Thymus (tissue), 14 donors: ENCODE data around the gene AAR2. TPM values are rescaled to one million over a fixed set of nuclear protein-coding genes. Genes with fewer than 3 reads are reported as not detected.

ENCODE experiments used
- DNase-seq, 9 donors: peaks; one replicate each; pipeline ENCODE4 v3.0.0-alpha.2; 2013; ENCODE audit warnings: low spot score in 9 of 9, low read depth in 6 of 9, missing footprints in 1 of 9
- H3K27ac ChIP-seq, 2 donors: one replicate each; pipeline ENCODE4 v1.5.1; 2013; ENCODE audit warnings: control low read depth in 1 of 2, low read depth in 1 of 2, low read length in 1 of 2, mild to moderate bottlenecking in 1 of 2, moderate library complexity in 1 of 2
- H3K27me3 ChIP-seq, 2 donors: one replicate each; pipeline ENCODE4 v1.5.1; 2013; ENCODE audit warnings: low read length in 1 of 2; ENCODE audit not compliant: control insufficient read depth in 2 of 2, insufficient read depth in 1 of 2
- H3K36me3 ChIP-seq, 2 donors: one replicate each; pipeline ENCODE4 v1.5.1; 2013; ENCODE audit warnings: low read length in 1 of 2, mild to moderate bottlenecking in 1 of 2, moderate library complexity in 1 of 2; ENCODE audit not compliant: control insufficient read depth in 2 of 2, insufficient read depth in 2 of 2
- H3K4me1 ChIP-seq, 2 donors: one replicate each; pipeline ENCODE4 v1.5.1; 2013; ENCODE audit warnings: low read length in 2 of 2; ENCODE audit not compliant: control insufficient read depth in 2 of 2, insufficient read depth in 2 of 2
- H3K4me3 ChIP-seq, 2 donors: one replicate each; pipeline ENCODE4 v1.5.1; 2013; ENCODE audit warnings: low read length in 2 of 2, control low read depth in 1 of 2, mild to moderate bottlenecking in 1 of 2
- H3K9me3 ChIP-seq, 2 donors: one replicate each; pipeline ENCODE4 v1.5.1; 2013; ENCODE audit warnings: low read length in 1 of 2, mild to moderate bottlenecking in 1 of 2; ENCODE audit not compliant: control insufficient read depth in 2 of 2, insufficient read depth in 1 of 2
- WGBS: extraction: QIAGEN DNeasy Blood & Tissue Kit; methylation state at CpG from one replicate; pipeline ENCODE4 v1.1.7; 2013; 5-methylcytosine and 5-hydroxymethylcytosine counted together
- long read RNA-seq, 10 donors: transcript quantifications; one replicate each; lab custom pipeline, GENCODE V29; 2026
- polyA plus RNA-seq: library from polyadenylated mRNA; stranded (reverse); fragments of 200-250 nt; gene quantifications from one replicate; pipeline ENCODE4 v1.2.3, GENCODE V29; 2013
- total RNA-seq: library from RNA; stranded (reverse); fragments of 120-200 nt; gene quantifications from one replicate; pipeline ENCODE4 v1.2.4, GENCODE V29; 2013
- donor health status: healthy.

Gene AAR2
- total RNA-seq (26.0 TPM), polyA plus RNA-seq (24.5 TPM)
- long read RNA-seq, donor 1, partial matches to known transcripts = 0 of 2 reads
- long read RNA-seq, donor 1, other reads (novel, unspliced or antisense) = 0 of 2 reads
- long read RNA-seq, donor 2, transcript AAR2-201 (4 exons, 2,430 nt) = major isoform, 20 of 33 reads
- long read RNA-seq, donor 2, partial matches to known transcripts = 11 of 33 reads
- long read RNA-seq, donor 2, other reads (novel, unspliced or antisense) = 0 of 33 reads
- long read RNA-seq, donor 3, transcript AAR2-201 (4 exons, 2,430 nt) = major isoform, 13 of 25 reads
- long read RNA-seq, donor 3, partial matches to known transcripts = 12 of 25 reads
- long read RNA-seq, donor 3, other reads (novel, unspliced or antisense) = 0 of 25 reads
- long read RNA-seq, donor 4, transcript AAR2-201 (4 exons, 2,430 nt) = major isoform, 8 of 8 reads
- long read RNA-seq, donor 4, partial matches to known transcripts = 0 of 8 reads
- long read RNA-seq, donor 4, other reads (novel, unspliced or antisense) = 0 of 8 reads
- long read RNA-seq, donor 5, transcript AAR2-201 (4 exons, 2,430 nt) = major isoform, 13 of 18 reads
- long read RNA-seq, donor 5, partial matches to known transcripts = 5 of 18 reads
- long read RNA-seq, donor 5, other reads (novel, unspliced or antisense) = 0 of 18 reads
- long read RNA-seq, donor 6, partial matches to known transcripts = 7 of 12 reads
- long read RNA-seq, donor 6, other reads (novel, unspliced or antisense) = 0 of 12 reads
- long read RNA-seq, donor 7, transcript AAR2-201 (4 exons, 2,430 nt) = major isoform, 6 of 6 reads
- long read RNA-seq, donor 7, partial matches to known transcripts = 0 of 6 reads
- long read RNA-seq, donor 7, other reads (novel, unspliced or antisense) = 0 of 6 reads
- long read RNA-seq, donor 8, partial matches to known transcripts = 0 of 2 reads
- long read RNA-seq, donor 8, other reads (novel, unspliced or antisense) = 0 of 2 reads
- long read RNA-seq, donor 9, transcript AAR2-201 (4 exons, 2,430 nt) = major isoform, 9 of 10 reads
- long read RNA-seq, donor 9, partial matches to known transcripts = 0 of 10 reads
- long read RNA-seq, donor 9, other reads (novel, unspliced or antisense) = 0 of 10 reads
- long read RNA-seq, donor 10, transcript AAR2-201 (4 exons, 2,430 nt) = major isoform, 18 of 19 reads
- long read RNA-seq, donor 10, partial matches to known transcripts = 0 of 19 reads
- long read RNA-seq, donor 10, other reads (novel, unspliced or antisense) = 0 of 19 reads

GRCh38 chr20:36235892-36236785, at the start of gene AAR2:
AAR2 (plus strand) TSS chr20:36236478; CDS start chr20:36239869, 3,391 bp downstream.
- peak within 1 kb of the TSS; percentile 62 to 85 for H3K27ac ChIP-seq
- H3K36me3 ChIP-seq = peaks cover 13 to 14% of the 10 kb centered on the region in 2 donors
- WGBS = 19% methylated on average over 44 of the region's 44 CpGs
- H3K4me3 ChIP-seq = peak within 1 kb of the TSS; percentile 77 to 93
- H3K27me3 ChIP-seq = no peaks in the 10 kb centered on the region
- H3K9me3 ChIP-seq = peaks cover 0 to 5% of the 10 kb centered on the region in 2 donors
- DNase-seq = peak; percentile 41 to 86 (median 65)
- peaks cover 5 to 10% of the 10 kb centered on the region in 2 donors for H3K4me1 ChIP-seq

- H3K36me3 ChIP-seq = no peaks in the 10 kb centered on the region
- H3K4me1 ChIP-seq = no peaks in the 10 kb centered on the region
- no peak overlapping the region for H3K27ac ChIP-seq
- DNase-seq = no peak
- H3K27me3 ChIP-seq = no peaks in the 10 kb centered on the region
- no peaks in the 10 kb centered on the region for H3K9me3 ChIP-seq
- 96% methylated on average over 10 of the region's 10 CpGs for WGBS
- H3K4me3 ChIP-seq = no peak overlapping the region
Measured at GRCh38 chr20:36193977-36194712, 42.1 kb upstream of the AAR2 start.

- Histone ChIP-seq H3K27ac (no peak overlapping the region), H3K36me3 (no peaks in the 10 kb centered on the region), H3K9me3 (no peaks in the 10 kb centered on the region), H3K4me3 (no peak overlapping the region), H3K4me1 (no peaks in the 10 kb centered on the region), H3K27me3 (peaks cover 0 to 3% of the 10 kb centered on the region in 2 donors)
- WGBS = 88% methylated on average over 2 of the region's 2 CpGs
- DNase-seq = no peak
Measured at GRCh38 chr20:36196676-36197075, 39.6 kb upstream of the AAR2 start.

- H3K27ac ChIP-seq = no peak overlapping the region
- 96% methylated on average over 2 of the region's 2 CpGs for WGBS
- H3K36me3 ChIP-seq = no peaks in the 10 kb centered on the region
- H3K9me3 ChIP-seq = no peaks in the 10 kb centered on the region
- no peaks in the 10 kb centered on the region for H3K4me1 ChIP-seq
- peaks cover 0 to 3% of the 10 kb centered on the region in 2 donors for H3K27me3 ChIP-seq
- H3K4me3 ChIP-seq = no peak overlapping the region
- no peak for DNase-seq
Measured at GRCh38 chr20:36197271-36197670, 39.0 kb upstream of the AAR2 start.

GRCh38 chr20:36199345-36200257, 36.7 kb upstream of the AAR2 start:
- no peak overlapping the region for H3K27ac ChIP-seq
- H3K9me3 ChIP-seq = no peaks in the 10 kb centered on the region
- no peaks in the 10 kb centered on the region for H3K4me1 ChIP-seq
- peaks cover 0 to 15% of the 10 kb centered on the region in 2 donors for H3K27me3 ChIP-seq
- DNase-seq = peak; percentile 29 to 77 (median 52)
- H3K4me3 ChIP-seq = no peak overlapping the region
- 47% methylated on average over 6 of the region's 6 CpGs for WGBS
- no peaks in the 10 kb centered on the region for H3K36me3 ChIP-seq

- H3K4me3 ChIP-seq = no peak overlapping the region
- no peaks in the 10 kb centered on the region for H3K36me3 ChIP-seq
- WGBS = 77% methylated on average over 1 of the region's 1 CpG
- H3K27me3 ChIP-seq = peaks cover 0 to 15% of the 10 kb centered on the region in 2 donors
- no peak for DNase-seq
- no peaks in the 10 kb centered on the region for H3K4me1 ChIP-seq
- no peak overlapping the region for H3K27ac ChIP-seq
- no peaks in the 10 kb centered on the region for H3K9me3 ChIP-seq
Measured at GRCh38 chr20:36200451-36200850, 35.8 kb upstream of the AAR2 start.

GRCh38 chr20:36201198-36201597, 35.1 kb upstream of the AAR2 start:
- no peaks in the 10 kb centered on the region for H3K36me3 ChIP-seq
- no peak for DNase-seq
- no peak overlapping the region for H3K27ac ChIP-seq
- 94% methylated on average over 4 of the region's 4 CpGs for WGBS
- H3K9me3 ChIP-seq = no peaks in the 10 kb centered on the region
- H3K4me3 ChIP-seq = no peak overlapping the region
- peaks cover 0 to 15% of the 10 kb centered on the region in 2 donors for H3K27me3 ChIP-seq
- no peaks in the 10 kb centered on the region for H3K4me1 ChIP-seq
